CMK (cell line): ENCODE results near the gene ACSL4.
"Not testable (repeated sequence)": the region's sequence is repeated elsewhere in the genome, so short reads cannot be mapped to it uniquely, and the experiment has no call there.

ENCODE experiments used
- DNase-seq: peaks from one replicate; pipeline ENCODE4 v3.0.0-alpha.2; 2010; ENCODE audit warnings: low read depth

The ACSL4 gene

GRCh38 chrX:109660435-109661143 is 72.5 kb downstream of the ACSL4 start:
- no peak for DNase-seq

GRCh38 chrX:109658391-109658790 is 74.7 kb downstream of the ACSL4 start:
- no peak for DNase-seq

- DNase-seq: not testable (repeated sequence)
These were observed 75.7 kb downstream of the ACSL4 start for GRCh38 chrX:109657364-109657763.

- no peak for DNase-seq
These were observed 76.3 kb downstream of the ACSL4 start for GRCh38 chrX:109656774-109657173.

GRCh38 chrX:109655502-109656201 is 77.4 kb downstream of the ACSL4 start:
- DNase-seq: no peak

GRCh38 chrX:109654516-109655109 is 78.4 kb downstream of the ACSL4 start:
- DNase-seq: no peak

- not testable (repeated sequence) for DNase-seq
These were observed 88.4 kb downstream of the ACSL4 start for GRCh38 chrX:109644671-109645070.

- no peak for DNase-seq
These were observed 89.4 kb downstream of the ACSL4 start for GRCh38 chrX:109643687-109644086.

GRCh38 chrX:109638158-109638557 is 94.9 kb downstream of the ACSL4 start:
- DNase-seq: no peak

- not testable (repeated sequence) for DNase-seq
These were observed 95.6 kb downstream of the ACSL4 start for GRCh38 chrX:109637477-109637876.

- no peak for DNase-seq
These were observed 97.9 kb downstream of the ACSL4 start for GRCh38 chrX:109635146-109635545.

- no peak for DNase-seq
These were observed 100.1 kb downstream of the ACSL4 start for GRCh38 chrX:109632906-109633504.

- no peak for DNase-seq
These were observed 103.7 kb downstream of the ACSL4 start for GRCh38 chrX:109629310-109629709.

- no peak for DNase-seq
These were observed 106.4 kb downstream of the ACSL4 start for GRCh38 chrX:109626637-109627036.

- no peak for DNase-seq
These were observed 108.1 kb downstream of the ACSL4 start, which contains the start of gene KCNE5 for GRCh38 chrX:109624641-109625616. TSS of gene KCNE5 (minus strand) at chrX:109625172. CDS start at chrX:109625020, 152 bp downstream.

- no peak for DNase-seq
These were observed 109.1 kb downstream of the ACSL4 start for GRCh38 chrX:109623997-109624396.

- DNase-seq: no peak
These were observed 110.8 kb downstream of the ACSL4 start for GRCh38 chrX:109622270-109622669.

GRCh38 chrX:109619771-109620170 is 113.3 kb downstream of the ACSL4 start:
- no peak for DNase-seq

GRCh38 chrX:109614951-109615350 is 118.1 kb downstream of the ACSL4 start:
- no peak for DNase-seq

- no peak for DNase-seq
These were observed 131.6 kb downstream of the ACSL4 start for GRCh38 chrX:109601486-109601885.

GRCh38 chrX:109600237-109600651 is 132.8 kb downstream of the ACSL4 start:
- no peak for DNase-seq
